Activated T-cell treated with anti-CD3 and anti-CD28 coated beads, Interleukin-2, amount 50 U/mL, for 72 hours (primary cell): ENCODE results near the gene TMEM52. TPM values are rescaled to one million over a fixed set of nuclear protein-coding genes. Genes with fewer than 3 reads are reported as not detected.
A peak's percentile ranks its signal among the peaks of the same experiment; 100 is the strongest.

ENCODE experiments used
- ATAC-seq, 2 donors: fragments of 150-1000 bp; cut with Tn5 transposase; replicated peaks in 1 of 2; 2 replicates each; pipeline ENCODE4 v1.10.0; 2021; ENCODE audit warnings: moderate library complexity in 2 of 2, mild to moderate bottlenecking in 1 of 2
- DNase-seq, 2 donors: peaks; one replicate each; pipeline ENCODE4 v3.0.0; 2021 to 2022; ENCODE audit warnings: mixed read lengths in 1 of 2
- H3K27ac Mint-ChIP-seq: one replicate; pipeline ENCODE4 v1.8.0; 2022; ENCODE audit warnings: mild to moderate bottlenecking, moderate library complexity, mixed read lengths
- H3K27me3 Mint-ChIP-seq: one replicate; pipeline ENCODE4 v1.8.0; 2022; ENCODE audit warnings: low read depth, mixed read lengths
- H3K36me3 Mint-ChIP-seq, 2 donors: one replicate each; pipeline ENCODE4 v1.8.0; 2022; ENCODE audit warnings: mixed read lengths in 2 of 2, mild to moderate bottlenecking in 1 of 2; ENCODE audit not compliant: insufficient read depth in 2 of 2
- H3K4me1 Mint-ChIP-seq: one replicate; pipeline ENCODE4 v1.8.0; 2022; ENCODE audit warnings: low read depth, mixed read lengths
- H3K4me3 Mint-ChIP-seq, 2 donors: one replicate each; pipeline ENCODE4 v1.8.0; 2022; ENCODE audit warnings: mild to moderate bottlenecking in 2 of 2, mixed read lengths in 2 of 2, moderate library complexity in 2 of 2
- H3K9me3 Mint-ChIP-seq, 2 donors: one replicate each; pipeline ENCODE4 v1.8.0; 2022; ENCODE audit warnings: mixed read lengths in 2 of 2
- total RNA-seq, 2 donors: library from RNA; stranded (reverse); gene quantifications; one replicate each; pipeline ENCODE4 v1.2.3, GENCODE V29; 2022

Gene TMEM52
- total RNA-seq, 2 donors from 2014 or later: 0.88 to 1.0 TPM

DNA sequence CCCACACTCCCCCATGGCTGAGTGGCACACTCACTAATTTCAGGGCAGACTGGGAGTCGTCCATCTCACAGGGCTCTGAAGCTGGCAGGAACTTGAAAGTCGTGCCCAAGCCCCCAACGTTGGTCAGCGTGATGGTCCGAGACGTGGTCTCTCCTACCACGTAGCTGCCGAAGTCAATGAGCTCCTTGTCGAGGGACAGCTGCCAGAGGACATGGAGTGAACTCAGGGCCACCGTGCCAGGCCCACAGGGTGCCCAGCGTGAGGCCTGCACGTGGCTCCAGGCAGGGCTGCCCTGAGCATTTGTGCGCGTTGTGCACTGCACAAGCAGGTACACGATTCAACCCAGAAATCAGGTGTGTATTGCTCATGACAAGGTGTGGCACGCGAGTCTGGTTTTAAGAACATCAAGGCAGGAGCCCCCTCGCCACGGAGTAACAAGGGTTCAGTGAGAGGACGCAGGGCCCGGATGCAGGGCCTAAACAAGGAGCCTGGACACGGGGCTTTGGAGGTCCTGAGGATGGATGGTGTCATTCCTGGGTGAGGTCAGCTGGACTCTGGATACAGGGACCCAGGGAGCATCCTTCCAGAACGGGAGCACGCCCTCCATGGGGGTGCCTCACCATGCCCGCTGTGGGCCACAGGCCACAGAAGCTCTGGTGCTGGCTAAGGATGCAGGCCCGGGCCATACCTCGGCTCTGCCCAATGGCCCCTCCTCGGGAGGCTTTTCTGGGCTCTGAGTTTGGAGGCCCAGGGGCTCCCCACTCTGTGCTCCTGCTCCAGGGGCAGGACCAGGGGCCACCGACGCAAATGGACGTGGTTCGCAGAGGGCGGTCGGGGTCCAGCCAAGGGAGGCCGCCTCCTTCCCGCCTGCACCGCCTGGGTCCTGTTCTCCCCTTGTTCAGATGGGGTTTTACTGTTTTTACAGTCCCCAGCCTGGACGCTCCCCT lies 37.8 kb upstream of the TMEM52 start:
- Mint-ChIP-seq H3K9me3 (peaks cover 0 to 3% of the 10 kb centered on the region in 2 donors), H3K4me3 (no peak overlapping the region), H3K36me3 (peaks cover 0 to 1% of the 10 kb centered on the region in 2 donors), H3K27ac (no peak overlapping the region), H3K27me3 (peaks cover 15% of the 10 kb centered on the region), H3K4me1 (peaks cover 16% of the 10 kb centered on the region)
- ATAC-seq: no peak
- DNase-seq: no peak

DNA sequence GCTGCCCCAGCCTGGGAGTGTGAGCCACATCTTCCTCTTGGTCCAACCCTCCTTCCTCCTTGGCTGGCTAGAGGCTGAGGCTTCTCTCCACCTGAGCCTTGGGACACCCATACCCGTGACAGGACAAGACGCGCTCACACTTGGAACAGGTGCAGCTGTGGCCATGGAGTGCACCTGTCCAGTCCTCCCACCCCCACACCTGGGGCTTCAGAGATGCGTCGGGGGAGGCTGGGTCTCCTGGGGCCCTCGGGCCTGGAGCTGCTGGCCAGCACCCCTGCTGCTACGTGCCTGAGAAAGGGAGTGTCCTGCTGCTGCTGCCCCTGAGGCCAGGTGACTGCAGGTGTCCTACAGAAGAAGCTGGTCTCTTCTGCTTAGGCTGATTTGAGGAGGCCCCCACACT lies 37.0 kb upstream of the TMEM52 start:
- ATAC-seq (no peak), DNase-seq (no peak)
- Mint-ChIP-seq H3K4me1 (peaks cover 16% of the 10 kb centered on the region), H3K27ac (no peak overlapping the region), H3K27me3 (peaks cover 10% of the 10 kb centered on the region), H3K36me3 (peaks cover 0 to 5% of the 10 kb centered on the region in 2 donors), H3K4me3 (no peak overlapping the region), H3K9me3 (peaks cover 0 to 9% of the 10 kb centered on the region in 2 donors)

DNA sequence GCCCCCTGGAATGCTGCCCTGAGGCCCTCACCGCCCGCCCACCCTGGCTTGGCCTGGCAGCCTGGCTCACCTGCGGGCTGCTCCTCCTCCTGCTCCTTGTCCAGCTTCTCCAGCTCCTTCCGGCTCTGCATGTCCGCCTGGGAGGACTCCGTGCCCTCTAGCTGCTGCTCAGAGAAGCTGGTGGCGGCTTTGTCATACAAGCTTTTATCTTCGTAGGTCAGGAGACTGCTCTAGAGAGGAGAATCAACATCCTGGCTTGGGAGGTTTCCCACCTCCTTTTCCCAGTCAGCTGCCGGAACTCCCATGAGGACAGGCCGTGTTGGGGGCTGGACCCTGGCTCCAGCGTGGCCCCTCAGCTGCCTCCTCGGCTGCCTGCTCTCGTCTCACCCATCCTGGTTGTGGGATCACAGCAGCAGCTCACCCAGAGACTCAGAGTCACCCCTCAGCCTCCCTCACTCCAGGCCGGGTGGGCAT lies 36.6 kb upstream of the TMEM52 start:
- ATAC-seq (no peak), DNase-seq (no peak)
- Mint-ChIP-seq H3K9me3 (peaks cover 1 to 9% of the 10 kb centered on the region in 2 donors), H3K36me3 (peaks cover 0 to 8% of the 10 kb centered on the region in 2 donors), H3K27me3 (peaks cover 5% of the 10 kb centered on the region), H3K4me1 (peaks cover 16% of the 10 kb centered on the region), H3K4me3 (no peak overlapping the region), H3K27ac (no peak overlapping the region)

DNA sequence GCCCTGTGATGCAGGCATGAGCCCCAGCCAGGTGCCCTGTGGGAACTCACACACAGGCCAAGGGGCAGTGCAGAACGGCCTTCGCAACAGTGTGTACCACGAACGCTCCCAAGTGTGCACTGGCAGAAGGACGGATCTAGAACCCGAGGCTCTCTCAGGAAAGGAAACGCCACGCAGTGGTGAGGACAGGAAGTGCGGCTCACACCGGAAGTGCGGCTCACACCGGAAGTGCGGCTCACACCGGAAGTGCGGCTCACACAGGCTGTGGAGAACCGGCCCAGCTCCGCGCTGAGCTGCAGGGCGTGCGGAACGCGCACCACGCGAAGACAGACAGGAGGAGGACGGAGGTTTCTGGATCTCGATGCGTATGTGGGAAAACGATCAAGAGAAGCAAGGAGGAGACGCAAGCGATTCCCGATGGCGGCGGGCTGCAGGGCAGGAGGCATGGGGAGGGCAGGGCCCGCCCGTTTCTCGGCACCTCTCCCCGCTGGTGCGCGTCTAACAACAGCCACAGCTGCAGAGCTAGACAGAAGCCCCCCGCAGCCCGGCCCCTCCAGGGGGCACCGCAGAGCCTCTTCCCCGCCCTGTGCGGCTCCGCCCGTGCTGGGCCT lies 35.9 kb upstream of the TMEM52 start:
- peak; percentile 17 to 31 for DNase-seq
- H3K27ac Mint-ChIP-seq: no peak overlapping the region
- peaks cover 7% of the 10 kb centered on the region for H3K27me3 Mint-ChIP-seq
- peaks cover 1 to 9% of the 10 kb centered on the region in 2 donors for H3K9me3 Mint-ChIP-seq
- peaks cover 12% of the 10 kb centered on the region for H3K4me1 Mint-ChIP-seq
- peak overlapping the region in 1 of 2 donors; percentile 59 for H3K4me3 Mint-ChIP-seq
- ATAC-seq: peak in 1 of 2 donors; percentile 27
- peaks cover 0 to 9% of the 10 kb centered on the region in 2 donors for H3K36me3 Mint-ChIP-seq

- Mint-ChIP-seq H3K36me3 (peaks cover 0 to 9% of the 10 kb centered on the region in 2 donors), H3K4me1 (peaks cover 6% of the 10 kb centered on the region), H3K4me3 (no peak overlapping the region), H3K27me3 (peaks cover 8% of the 10 kb centered on the region), H3K27ac (no peak overlapping the region), H3K9me3 (peaks cover 1 to 9% of the 10 kb centered on the region in 2 donors)
- DNase-seq (no peak), ATAC-seq (no peak)
These were observed 34.9 kb upstream of the TMEM52 start for GRCh38 chr1:1954015-1954414.

DNA sequence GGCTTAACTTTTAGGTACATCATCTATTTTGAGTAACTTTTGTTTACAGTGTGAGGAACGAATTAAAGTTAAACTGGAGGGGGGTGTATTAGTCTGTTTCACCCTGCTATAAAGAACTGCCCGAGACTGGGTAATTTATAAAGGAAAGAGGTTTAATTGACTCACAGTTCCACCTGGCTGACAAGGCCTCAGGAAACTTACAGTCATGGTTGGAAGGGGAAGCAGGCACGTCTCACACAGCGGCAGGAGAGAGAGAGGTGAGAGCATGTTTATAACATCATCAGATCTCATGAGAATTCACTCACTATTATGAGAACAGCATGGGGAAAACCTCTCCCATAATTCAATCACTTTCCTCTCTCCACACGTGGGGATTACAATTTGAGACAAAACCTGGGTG lies 31.9 kb upstream of the TMEM52 start:
- Mint-ChIP-seq H3K4me1 (peaks cover 6% of the 10 kb centered on the region), H3K4me3 (no peak overlapping the region), H3K9me3 (peaks cover 1 to 9% of the 10 kb centered on the region in 2 donors), H3K36me3 (peaks cover 0 to 9% of the 10 kb centered on the region in 2 donors), H3K27me3 (peaks cover 8% of the 10 kb centered on the region), H3K27ac (no peak overlapping the region)
- ATAC-seq (no peak), DNase-seq (no peak)

GRCh38 chr1:1948783-1949182 lies 29.7 kb upstream of the TMEM52 start:
- no peak for ATAC-seq
- H3K4me3 Mint-ChIP-seq: no peak overlapping the region
- peaks cover 2% of the 10 kb centered on the region for H3K4me1 Mint-ChIP-seq
- H3K27ac Mint-ChIP-seq: no peak overlapping the region
- DNase-seq: no peak
- H3K27me3 Mint-ChIP-seq: peaks cover 8% of the 10 kb centered on the region
- peaks cover 1 to 6% of the 10 kb centered on the region in 2 donors for H3K9me3 Mint-ChIP-seq
- H3K36me3 Mint-ChIP-seq: peaks cover 0 to 7% of the 10 kb centered on the region in 2 donors

GRCh38 chr1:1947493-1947892 lies 28.4 kb upstream of the TMEM52 start:
- DNase-seq (no peak), ATAC-seq (no peak)
- Mint-ChIP-seq H3K4me3 (no peak overlapping the region), H3K27me3 (peaks cover 8% of the 10 kb centered on the region), H3K36me3 (peaks cover 0 to 7% of the 10 kb centered on the region in 2 donors), H3K9me3 (peaks cover 1 to 6% of the 10 kb centered on the region in 2 donors), H3K27ac (no peak overlapping the region), H3K4me1 (peaks cover 4% of the 10 kb centered on the region)

GRCh38 chr1:1946540-1946939 lies 27.5 kb upstream of the TMEM52 start:
- DNase-seq (no peak), ATAC-seq (no peak)
- peaks cover 4% of the 10 kb centered on the region for H3K4me1 Mint-ChIP-seq
- peaks cover 0 to 7% of the 10 kb centered on the region in 2 donors for H3K36me3 Mint-ChIP-seq
- no peak overlapping the region for H3K4me3 Mint-ChIP-seq
- H3K9me3 Mint-ChIP-seq: peaks cover 1 to 3% of the 10 kb centered on the region in 2 donors
- peaks cover 8% of the 10 kb centered on the region for H3K27me3 Mint-ChIP-seq
- no peak overlapping the region for H3K27ac Mint-ChIP-seq

DNA sequence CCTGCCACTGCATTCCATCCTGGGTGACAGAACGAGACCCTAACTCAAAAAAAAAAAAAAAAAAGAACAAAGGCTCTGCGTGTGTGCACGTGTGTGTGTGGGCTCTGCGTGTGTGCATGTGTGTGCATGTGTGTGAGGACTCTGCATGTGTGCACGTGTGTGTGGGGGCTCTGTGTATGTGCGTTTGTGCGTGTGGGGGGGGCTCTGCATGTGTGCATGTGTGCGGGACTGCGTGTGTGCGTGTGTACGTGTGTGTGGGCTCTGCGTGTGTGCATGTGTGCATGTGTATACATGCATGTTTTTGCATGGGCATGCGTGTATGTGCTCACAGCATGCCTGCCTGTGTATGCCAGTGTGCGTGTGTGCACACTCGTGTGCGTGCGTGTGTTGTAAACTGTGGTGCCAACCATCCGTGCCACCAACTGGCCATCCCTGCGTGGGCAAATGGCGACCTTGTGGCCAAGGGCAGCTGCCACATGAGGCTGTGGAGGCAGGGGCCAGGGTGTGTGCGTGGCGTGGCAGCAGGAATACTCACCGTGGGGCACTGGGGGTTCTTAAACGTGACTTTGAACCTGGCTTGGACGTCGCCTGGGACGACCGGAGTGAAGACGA lies 26.8 kb upstream of the TMEM52 start:
- Mint-ChIP-seq H3K27ac (no peak overlapping the region), H3K36me3 (peaks cover 0 to 3% of the 10 kb centered on the region in 2 donors), H3K4me3 (no peak overlapping the region)

GRCh38 chr1:1943834-1944570 lies 24.9 kb upstream of the TMEM52 start:
- peak overlapping the region in 1 of 2 donors; percentile 67 for H3K4me3 Mint-ChIP-seq
- no peak overlapping the region for H3K27ac Mint-ChIP-seq
- no peaks in the 10 kb centered on the region for H3K27me3 Mint-ChIP-seq
- H3K36me3 Mint-ChIP-seq: no peaks in the 10 kb centered on the region
- ATAC-seq (peak; percentile 73 to 85), DNase-seq (peak; percentile 56 to 59)
- peaks cover 4% of the 10 kb centered on the region for H3K4me1 Mint-ChIP-seq
- no peaks in the 10 kb centered on the region for H3K9me3 Mint-ChIP-seq

More for the DNA sequence above, 26.8 kb upstream of the TMEM52 start:
- ATAC-seq (no peak), DNase-seq (no peak)
- peaks cover 4% of the 10 kb centered on the region for H3K4me1 Mint-ChIP-seq
- H3K27me3 Mint-ChIP-seq: peaks cover 8% of the 10 kb centered on the region
- peaks cover 0 to under 1% of the 10 kb centered on the region in 2 donors for H3K9me3 Mint-ChIP-seq
